ENCODE results near the gene HOXC6.
"Not testable (repeated sequence)": the region's sequence is repeated elsewhere in the genome, so short reads cannot be mapped to it uniquely, and the experiment has no call there.

HOXC6 gene

DNA sequence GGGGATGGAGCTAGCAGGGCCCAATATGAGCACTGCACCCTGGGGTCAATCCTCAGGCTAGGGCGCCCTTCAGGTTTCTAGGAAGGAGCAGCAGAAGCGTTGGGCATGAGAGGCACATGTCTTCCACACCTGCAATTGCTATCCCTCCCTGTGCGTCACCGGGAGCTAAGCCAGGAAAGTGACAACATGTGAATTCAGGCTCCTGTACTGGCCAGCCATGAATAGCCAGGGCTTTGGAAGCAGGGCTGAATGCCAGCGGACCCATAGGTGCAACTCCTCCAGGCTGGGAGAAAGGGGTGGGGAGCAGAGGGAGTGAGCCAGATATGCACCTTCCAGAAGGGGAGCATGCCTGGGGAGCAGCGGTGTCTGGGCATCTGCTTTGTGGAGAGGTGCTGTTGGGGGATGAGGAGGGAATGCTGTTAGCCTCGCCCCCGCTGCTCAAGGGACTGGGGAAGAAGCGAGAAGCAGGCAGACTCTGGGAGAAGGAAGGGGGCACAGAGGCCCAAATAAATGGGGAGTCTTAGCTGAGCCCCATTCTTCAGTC, 10.7 kb downstream of the HOXC6 start:
- DNase-seq (ENCODE audit: low spot score) (no peak), FAIRE-seq (no peak)

DNA sequence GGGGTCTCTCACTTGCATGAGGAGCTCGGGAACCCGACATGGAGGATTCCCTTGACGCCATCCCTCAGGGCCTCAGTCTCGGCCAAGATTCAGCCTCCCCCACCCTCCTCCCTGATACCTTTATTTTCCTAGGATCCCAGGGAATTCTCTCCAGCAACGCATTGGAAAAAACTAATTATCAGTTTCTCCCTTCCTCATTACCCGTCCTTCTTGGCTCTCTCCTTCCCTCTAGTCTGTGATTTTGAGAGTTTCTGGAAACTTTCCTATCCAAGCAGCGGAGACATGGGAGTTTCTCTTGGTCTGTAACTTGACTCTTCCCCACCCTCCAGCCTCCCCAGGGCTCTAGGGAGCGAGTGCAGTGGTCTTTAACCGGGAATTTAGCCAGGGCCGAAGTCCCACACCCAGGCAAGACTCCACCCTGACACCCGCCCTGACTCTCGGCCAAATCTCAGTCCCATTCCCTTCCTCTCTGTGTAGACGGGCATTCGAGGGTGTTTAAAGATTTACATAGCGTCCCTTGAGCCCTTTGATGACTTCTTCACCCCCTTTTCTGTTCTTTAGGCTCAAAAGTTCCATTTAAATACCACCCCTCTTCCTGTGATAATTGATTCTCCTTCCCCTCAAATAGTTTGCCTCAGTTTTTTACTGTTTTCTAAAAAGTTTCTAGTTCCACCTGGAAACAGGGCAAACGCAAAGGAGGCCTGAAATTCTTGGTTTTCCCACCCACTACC, 11.3 kb downstream of the HOXC6 start:
- no peak for DNase-seq (ENCODE audit: low spot score)
- no peak for FAIRE-seq

- DNase-seq (ENCODE audit: low spot score) (no peak), FAIRE-seq (no peak)
Observed at GRCh38 chr12:54040148-54040494, 11.9 kb downstream of the HOXC6 start.

DNA sequence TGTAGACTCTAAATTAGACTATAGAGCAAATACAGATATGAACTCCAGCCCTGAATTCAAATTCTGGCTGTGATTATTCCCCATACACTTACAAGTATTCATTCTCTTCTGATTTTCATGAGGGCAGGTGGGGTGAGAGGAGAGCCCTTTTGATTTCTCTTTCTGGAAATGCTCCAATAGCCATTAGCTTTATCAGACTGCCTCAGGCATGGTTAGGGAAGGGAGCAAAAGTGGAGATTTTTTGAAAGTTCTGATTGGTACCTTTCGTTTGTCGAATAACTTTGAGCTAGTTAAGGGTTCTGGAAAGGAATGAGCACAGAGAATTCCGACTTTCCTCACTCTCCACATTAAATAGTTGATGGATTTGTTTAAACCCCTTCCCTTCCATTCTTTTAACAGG, 12.4 kb downstream of the HOXC6 start:
- DNase-seq (ENCODE audit: low spot score), result no peak
- no peak for FAIRE-seq

GRCh38 chr12:54041097-54041690, 13.0 kb downstream of the HOXC6 start:
- FAIRE-seq, result no peak
- DNase-seq (ENCODE audit: low spot score), result no peak

- not testable (repeated sequence) for DNase-seq (ENCODE audit: low spot score); FAIRE-seq
Observed at GRCh38 chr12:54042033-54042432, 13.8 kb downstream of the HOXC6 start.

- FAIRE-seq (peak; percentile 5), DNase-seq (ENCODE audit: low spot score) (no peak)
Observed at GRCh38 chr12:54042970-54043853, 15.0 kb downstream of the HOXC6 start.

DNA sequence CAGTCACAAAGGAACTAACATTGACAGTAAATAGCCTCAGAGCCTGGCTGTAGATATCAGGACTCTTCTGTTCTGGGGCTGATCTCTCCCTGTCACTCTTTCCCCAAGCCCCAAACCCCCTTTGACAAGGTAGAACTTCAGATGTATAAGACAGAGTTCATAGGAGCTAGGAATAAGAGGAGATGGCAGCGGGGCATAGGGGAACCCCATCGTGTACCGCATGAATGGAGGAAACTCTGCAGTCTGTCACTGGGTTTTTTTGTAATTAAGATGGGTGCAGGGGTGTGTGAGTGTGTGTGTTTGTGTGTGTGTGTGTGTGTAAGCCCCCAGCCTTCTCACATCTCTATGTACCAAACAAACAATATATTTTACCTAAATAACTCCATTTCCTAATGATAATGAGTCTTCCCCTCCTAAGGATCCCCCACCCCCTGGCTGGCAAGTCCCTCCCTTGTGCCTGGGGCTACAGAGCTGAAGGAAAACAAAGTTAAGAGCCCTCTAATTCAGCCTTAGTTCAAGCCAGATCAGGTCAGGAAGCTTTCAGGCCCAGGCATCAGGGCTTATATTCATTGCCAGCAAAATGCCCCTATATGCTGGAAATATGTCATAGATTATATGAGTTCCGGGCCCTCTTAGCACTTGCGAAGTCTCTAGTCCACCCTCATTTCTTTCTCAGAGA, 16.3 kb downstream of the HOXC6 start:
- no peak for DNase-seq (ENCODE audit: low spot score)
- no peak for FAIRE-seq

DNA sequence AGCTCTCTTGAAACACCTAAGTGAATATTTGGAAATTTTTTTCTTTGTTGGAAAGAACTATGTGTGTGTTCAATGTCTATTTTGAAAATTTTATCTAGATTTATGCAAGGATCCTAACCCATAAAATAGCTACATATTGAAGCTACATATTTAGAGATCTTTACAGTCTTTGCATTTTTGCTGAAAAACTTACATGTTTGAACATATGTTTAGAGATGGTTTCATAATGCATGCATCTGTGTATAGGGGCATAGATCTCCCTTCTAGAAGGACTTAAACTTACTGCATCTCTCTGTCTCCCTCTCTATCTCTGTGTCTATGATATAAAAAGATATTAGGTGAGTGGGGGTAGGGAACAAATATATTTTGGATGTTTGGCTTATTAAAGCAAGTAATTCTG, 17.2 kb downstream of the HOXC6 start:
- FAIRE-seq (no peak), DNase-seq (ENCODE audit: low spot score) (no peak)

GRCh38 chr12:54045868-54046521, 17.8 kb downstream of the HOXC6 start:
- DNase-seq (ENCODE audit: low spot score) (no peak), FAIRE-seq (no peak)

DNA sequence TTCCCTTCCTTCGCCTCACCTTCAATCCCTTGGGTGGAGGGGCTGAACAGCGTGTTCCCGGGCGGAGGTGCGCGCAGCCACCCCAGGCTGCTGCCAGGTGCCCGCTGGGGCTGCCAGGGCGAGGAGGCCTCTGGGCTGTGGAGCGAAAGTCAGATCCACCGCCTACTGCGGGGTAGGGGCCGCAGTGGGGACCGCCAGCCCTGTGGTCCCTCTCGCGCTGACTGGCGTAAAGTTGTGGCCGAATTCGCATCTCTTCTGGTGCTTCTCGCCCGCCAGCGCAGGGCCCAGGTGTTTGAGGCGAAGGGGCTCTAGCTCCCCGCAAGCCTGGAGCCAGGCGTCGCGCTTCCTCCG, 18.5 kb downstream of the HOXC6 start:
- FAIRE-seq, result no peak
- no peak for DNase-seq (ENCODE audit: low spot score)

DNA sequence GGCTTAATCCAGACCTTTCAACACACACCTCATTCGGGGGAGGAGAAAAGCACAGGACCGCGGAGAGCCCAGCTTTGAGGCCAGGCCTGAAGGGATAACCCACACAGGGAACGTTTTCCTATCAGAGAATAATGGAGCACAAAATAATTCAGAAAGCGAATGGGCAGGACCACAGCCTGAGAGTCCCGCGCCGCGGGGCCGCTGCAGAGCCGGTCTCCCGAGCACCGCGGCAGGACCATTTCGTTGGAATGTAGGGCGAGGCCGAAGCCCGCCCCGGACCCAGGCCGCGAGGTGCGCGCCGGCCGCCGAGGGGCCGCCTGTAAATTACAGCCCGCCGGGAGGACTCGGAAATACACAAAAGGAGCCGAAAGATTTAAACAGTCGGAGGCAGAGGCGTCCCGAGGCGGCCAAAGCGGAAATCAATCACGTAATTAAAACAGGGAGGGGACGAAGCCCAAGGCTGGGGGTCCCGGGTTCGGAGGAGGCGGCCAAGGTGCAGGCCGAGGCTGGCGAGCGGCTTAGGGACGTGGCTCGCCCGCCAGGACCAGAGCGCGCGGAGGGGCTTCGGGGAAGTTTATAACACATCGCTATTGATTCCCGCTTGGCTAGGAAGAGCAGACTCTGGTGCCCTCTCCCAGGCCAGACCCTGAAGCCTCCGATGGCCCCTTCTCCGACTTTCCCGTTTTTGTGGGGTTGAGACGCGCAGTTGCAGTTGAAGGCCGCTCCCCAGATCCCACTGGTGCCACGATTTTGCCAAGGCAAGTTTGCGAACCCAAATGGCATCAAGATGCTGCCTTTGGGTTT, 19.1 kb downstream of the HOXC6 start:
- DNase-seq (ENCODE audit: low spot score) (no peak), FAIRE-seq (no peak)

- FAIRE-seq, result no peak
- no peak for DNase-seq (ENCODE audit: low spot score)
Observed at GRCh38 chr12:54047964-54048303, 19.7 kb downstream of the HOXC6 start.

DNA sequence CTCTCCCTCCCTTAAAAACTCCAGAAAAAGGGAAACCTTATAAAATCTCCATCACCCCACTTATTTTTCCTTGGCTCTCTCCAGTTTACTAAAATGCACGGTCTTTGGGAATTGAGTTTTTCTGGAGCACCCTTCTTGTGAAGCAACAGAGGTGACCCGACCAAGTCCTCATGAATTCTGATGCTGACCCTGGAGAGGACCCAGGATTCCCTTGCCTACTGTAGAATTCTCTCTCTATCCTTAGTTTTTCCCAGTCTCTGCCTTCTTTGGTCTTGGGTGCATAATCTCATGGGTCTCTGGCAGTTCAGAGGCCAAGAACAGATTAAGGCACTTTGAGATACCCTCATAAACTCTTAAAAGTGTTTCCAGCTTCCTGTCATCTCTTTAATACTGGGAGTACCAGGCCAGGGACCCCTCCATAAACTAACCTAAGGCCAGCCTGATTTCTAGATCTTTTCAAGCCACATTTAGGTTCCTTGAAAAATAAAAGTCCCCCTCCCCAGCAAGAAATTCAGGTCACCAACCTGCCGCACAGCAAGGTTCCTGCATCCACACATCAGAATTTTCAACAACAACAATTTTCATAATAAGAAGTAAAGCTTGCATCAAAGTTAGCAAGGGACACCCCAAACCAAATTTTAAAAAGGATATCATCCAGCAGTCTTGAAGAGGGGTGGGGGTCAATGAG, 20.3 kb downstream of the HOXC6 start:
- FAIRE-seq (no peak), DNase-seq (ENCODE audit: low spot score) (no peak)

DNA sequence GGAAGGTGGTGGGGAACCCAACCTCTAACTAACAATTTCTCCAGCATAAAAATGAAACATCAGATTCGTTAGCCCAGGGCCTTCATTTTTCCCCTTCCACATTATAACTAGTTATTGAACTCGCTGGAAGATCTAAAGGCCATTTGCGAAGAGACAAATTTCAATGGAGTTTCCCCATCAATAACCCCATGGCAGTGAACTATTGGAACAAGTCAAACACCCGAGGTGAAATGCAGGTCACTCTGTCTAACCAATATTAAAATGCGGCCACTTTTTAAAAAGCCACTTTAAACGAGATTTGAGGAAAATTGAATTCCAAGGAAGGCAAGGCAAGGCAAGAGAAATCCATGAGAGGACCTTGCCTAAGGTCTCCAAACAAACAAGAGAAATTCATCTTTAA, 20.9 kb downstream of the HOXC6 start:
- DNase-seq (ENCODE audit: low spot score) (no peak), FAIRE-seq (no peak)

DNA sequence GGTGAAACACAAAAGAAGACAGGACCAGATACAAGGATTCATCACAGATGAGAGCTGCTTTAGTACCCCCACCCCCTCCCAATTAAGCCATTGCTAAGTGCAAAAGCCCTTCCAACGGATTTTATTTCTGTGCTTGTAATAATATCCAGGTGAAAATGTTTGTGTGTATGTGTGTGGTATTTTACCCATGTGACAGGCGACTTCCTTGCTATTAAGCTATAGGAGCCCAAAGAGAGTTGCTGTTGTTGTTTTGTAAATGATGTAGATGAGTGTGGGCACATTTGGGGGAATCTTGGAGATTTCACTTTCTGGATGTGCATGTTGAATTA, 22.2 kb downstream of the HOXC6 start:
- DNase-seq (ENCODE audit: low spot score) (no peak), FAIRE-seq (no peak)

DNA sequence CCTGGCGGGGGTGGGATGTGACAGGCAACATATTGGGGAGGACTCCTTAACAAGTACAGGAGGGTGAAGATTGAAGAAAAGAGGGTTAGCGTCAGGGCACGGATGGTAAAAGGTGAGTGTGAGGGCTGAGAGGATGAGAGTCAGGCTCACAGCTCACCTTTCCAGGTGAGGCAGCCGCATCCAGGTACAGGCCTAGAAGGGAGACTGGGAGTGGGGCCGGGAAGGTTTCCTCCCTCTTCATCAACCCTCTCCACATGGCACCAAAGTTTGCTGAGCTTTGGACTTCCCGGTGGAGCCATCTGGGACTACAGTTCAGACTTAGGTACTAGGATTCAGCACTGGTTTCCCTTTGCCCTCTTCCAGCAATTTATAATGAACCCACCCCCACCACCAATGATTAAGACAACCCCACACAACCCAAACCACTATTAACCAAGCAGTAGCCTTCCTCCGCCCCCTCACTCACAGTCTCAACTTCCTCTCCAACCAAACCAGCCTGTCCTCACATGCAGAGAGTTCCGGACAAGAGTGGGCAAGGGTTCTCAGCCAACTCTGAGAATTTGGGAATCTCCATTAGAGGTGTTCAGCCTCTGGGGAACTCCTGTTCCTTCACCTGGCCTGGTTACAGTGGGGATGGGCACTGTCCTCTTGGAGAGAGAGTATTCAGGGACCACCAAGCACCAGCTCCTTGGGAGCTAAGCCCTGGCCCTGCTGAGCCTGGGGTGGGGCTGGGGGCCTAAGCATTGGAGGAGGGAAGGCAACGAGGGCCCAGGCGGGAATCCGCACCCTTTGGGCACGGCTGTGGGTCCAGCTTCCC, 23.0 kb downstream of the HOXC6 start:
- no peak for FAIRE-seq

DNA sequence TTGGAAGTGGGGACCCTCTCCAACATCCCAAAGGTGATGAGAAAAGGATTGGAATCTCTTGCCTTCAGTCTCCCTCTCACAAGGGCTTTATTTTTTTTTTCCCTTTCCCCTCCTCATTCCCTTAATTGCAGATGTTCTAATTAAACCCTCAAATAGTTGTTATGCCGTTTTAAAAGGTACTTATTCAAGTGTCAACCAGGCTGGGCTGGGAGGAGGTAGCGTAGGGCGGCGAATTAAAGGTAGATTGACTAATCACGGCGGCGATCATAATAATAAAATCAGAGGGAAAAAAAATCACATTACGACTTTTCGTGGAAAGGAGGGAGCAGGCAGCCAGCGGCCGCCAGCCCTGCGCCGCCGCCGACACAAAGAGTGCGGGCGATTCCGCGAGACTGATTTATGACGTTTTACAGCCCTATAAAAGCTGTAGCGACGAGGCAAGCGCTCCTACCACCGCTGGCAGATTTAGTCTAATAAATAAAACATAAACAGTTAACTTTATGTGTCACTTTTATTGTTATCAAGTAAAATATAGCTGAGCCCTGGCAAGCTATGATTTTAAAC, 23.7 kb downstream of the HOXC6 start:
- FAIRE-seq (no peak), DNase-seq (ENCODE audit: low spot score) (no peak)

More for the DNA sequence above, 23.0 kb downstream of the HOXC6 start:
- DNase-seq (ENCODE audit: low spot score), result no peak

Data from urothelium cell line (cell line).